Activated CD4-positive, alpha-beta T cell treated with anti-CD3 and anti-CD28 coated beads, Interleukin-2, amount 50 U/mL, for 24 hours (primary cell): ENCODE results near the gene AGO3.
A peak's percentile ranks its signal among the peaks of the same experiment; 100 is the strongest.
"Not testable (repeated sequence)": the region's sequence is repeated elsewhere in the genome, so short reads cannot be mapped to it uniquely, and the experiment has no call there.

ENCODE experiments used
- DNase-seq, 2 donors: peaks; one replicate each; pipeline ENCODE4 v3.0.0-alpha.2; 2020; ENCODE audit warnings: low read depth in 1 of 2, low spot score in 1 of 2

The AGO3 gene

DNA sequence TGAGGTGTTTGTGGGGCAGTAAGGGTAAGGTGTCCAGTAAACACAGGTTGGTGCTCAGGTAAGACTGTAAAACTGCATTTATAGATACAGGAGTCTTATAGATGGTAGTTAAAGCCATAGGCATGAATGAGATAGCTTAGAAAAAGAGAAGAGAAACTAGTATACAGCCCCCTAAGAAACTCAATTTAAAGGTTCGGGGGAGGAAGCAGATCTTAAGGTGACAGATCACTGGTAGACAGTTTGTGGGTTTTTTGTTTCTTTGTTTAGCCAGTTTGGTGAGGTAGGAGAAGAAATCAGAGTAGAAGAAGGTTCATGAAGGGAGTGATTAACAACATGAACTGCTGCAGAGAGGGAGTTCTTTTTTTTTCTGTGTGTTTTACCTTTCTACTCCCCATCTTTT is 6.1 kb upstream of the AGO3 start:
- no peak for DNase-seq

DNA sequence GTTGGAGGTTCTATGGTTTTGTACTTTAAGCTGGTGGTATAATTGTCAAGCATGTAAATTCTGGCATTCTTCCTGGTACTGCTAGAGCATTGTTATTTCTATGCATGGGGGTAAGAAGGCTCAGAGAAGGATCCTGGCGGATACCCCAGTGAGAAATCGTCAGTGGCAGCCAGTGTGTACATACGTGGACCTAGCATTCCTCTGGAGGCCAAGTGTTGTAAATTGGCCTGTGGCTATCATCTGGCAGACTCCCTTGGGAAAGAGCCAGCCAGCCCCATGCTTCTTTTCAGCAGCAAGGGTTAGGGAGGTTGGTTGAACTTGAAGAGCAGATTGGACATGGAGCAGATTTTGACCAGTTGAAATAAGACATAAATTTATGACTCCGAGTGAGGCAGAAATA is 5.2 kb upstream of the AGO3 start:
- no peak for DNase-seq

DNA sequence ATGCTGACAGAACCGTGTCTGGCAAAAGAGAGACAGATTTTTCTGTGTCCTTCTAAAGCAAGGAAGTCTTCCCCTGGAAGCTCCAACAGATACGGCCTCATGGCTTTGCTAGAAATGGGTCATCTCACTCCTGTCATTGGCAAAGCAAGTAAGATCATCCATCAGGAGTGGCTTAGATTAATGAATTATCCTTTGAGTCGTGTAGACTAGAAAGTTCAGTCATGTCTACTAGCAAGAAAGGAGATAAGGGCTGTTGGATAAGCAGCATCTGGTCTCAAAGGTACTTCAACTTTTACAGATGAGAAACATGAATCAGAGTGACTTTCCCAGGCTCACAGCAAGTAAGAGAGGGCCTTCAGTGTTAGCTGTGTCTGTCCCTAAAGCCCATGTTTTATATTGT is 3.4 kb upstream of the AGO3 start:
- no peak for DNase-seq

DNA sequence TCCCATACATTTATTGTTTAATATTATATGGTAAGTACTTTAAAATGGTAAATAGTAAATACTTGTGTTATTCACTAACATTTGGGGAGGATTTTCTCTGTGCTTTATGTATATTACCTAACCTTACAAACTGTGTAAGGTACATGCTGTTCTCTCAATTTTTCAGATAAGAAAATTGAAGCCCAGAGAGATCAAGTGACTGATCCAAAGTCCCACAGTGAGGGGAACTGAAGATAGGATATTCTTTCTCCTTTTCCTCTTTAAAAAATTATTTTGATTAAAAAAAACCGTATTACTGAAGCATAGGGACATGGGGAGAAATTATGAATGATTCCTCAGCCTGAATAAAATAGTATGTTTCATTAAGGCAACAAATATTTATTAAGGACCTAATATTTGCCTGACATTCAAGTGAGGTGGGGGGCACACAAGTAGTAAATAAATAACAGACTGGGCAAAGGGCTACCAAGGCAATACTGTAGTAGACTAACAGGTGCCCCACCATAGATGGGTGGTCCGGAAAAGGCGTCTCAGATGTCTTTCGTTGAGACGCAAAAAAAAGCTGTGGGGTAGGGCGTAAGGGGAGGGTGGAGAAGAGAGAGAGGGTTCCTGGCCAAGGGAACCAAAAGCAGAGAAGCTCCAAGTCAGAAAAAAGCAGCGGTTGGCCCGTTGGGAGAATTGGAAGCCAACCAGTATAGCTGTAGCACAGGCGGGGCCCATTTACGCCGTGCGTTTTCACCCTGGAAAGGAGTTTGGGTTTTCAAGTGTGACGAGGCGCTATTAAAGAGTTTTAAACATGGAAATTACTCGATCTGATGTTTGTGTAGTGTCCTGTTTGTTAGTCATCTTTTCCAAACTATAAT is 944 bp upstream of the AGO3 start:
- peak; percentile 7 to 29 for DNase-seq

DNA sequence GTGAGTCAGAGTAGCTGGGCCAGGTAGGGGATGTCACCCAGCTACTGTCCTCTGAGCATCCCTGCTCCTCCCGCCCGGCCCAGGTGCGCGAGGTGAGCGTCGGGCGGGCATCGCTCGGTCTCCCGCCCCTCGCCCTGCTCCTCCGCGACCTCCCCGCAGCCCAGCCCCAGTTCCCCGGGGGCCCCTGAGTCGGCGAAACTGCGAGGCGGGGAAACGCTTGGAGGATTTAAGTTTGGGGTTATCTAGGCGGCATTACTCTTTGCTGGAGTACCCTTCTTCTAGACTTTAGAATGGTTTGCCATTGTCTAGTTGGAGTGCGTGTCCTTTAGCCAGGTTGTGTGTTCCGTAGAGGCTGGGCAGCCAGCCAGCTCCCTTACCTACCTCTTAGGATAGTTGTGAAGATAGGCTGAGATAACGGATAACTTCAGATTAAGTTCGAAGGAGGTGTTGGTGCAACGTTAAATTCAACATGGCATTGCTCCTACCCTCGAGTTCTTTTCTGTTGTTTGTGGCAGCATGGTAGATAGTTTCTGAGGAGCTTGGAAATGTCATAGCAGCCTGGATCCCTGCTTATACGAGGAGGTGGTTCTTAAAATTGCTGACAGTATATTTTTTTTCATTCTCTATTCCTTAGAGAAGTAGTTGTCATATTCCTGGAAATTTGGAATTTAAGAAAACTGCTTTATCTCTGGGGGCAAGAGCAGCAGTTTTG is 697 bp downstream of the AGO3 start:
- no peak for DNase-seq

DNA sequence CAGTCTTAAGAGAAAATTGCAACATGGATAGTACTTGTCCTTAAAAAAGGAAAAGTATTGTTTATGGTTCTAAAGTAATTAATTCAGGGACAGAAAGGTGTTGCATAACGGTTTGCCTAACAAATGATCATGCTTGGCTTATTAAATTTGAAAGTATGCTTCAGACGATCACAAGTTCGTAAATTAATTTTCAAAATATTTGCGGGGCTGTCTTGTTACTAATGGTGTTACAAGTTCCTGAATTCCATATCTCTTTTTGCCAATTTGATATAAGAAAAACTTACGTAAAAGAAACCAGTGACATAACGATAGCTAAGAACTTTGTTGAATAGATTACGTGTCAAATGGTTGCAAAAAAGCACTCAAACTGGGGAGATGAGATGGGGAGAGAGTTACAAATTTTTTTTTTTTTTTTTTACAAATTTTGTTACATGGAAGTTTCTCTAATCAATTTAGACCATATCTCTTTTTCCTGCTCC is 1.3 kb downstream of the AGO3 start:
- DNase-seq = no peak

DNA sequence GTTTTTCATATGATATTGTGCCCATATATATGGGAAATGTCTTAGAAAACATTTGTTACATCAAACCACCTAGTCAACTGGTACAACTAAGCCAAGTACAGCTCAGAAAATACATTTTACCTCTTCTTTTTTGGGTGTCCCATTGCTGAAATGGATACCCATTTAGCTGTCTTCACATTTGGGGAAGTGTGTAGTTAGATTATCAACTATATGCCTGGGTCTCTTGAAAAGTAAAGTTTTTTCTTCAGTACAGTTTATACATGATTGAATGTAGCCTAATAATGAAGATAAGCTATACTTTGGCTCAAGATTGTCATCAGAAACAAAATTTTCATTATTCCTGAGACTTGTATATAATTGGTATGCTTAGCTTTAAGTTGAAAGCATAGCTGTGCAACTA is 2.0 kb downstream of the AGO3 start:
- DNase-seq = no peak

DNA sequence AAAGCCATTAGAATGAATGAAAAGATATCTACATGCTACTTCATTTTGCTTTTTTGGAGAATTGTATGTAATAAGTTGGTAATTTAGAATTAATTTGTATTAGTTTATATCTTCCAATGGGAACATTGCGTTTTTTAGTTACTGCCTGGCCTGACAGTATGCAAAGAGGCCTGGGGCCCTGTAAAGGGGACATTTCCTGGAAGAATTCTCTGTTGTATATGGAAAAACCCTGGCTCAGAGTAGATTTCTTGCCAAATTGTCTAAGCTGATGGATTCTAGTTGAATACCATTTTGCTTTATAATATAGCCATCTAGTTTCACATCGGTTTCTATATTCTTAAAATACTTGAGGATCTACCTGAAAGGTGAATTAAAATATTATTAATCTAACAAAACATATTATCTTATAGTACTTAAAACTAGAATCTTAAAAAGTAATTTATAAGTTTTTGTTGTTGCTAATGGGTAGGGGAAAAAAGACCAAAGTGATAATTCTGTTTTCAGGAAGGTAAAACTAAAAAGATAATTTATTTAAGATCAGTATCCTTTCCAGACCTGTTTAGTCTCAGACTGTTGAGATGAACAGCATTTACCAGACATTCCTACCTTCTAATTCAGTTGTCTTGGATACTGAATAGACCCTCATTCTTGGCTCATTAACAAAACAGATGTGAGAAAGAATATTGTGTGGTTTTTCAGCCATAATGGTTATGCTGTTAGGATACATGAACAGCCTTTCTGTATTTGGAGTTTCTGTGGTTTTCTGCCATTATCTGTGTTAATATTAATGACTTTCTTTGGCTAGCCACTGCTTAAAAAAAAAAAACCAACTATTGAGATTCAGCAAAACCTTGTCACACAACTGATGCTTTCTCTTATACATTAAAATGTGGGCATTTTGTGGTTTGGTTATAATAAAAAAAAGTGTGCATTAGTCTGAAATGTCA is 4.8 kb downstream of the AGO3 start:
- no peak for DNase-seq

DNA sequence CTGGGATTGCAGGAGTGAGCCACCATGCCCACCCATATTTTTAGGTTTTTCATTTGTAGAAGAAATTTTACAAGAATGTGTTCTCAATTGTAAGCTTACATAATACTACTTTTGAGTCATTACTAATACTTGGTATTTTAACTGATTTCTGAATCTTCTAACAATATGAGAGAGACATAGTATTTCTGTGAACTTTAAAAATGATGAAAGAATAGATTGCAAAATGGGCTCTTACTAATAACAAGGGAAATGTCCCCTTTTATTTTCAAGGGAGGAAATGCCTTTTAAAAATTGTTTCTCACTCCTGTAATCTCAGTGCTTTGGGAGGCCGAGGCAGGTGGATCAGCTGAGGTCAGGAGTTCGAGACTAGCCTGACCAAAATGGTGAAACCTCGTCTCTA is 5.9 kb downstream of the AGO3 start:
- DNase-seq = no peak

DNA sequence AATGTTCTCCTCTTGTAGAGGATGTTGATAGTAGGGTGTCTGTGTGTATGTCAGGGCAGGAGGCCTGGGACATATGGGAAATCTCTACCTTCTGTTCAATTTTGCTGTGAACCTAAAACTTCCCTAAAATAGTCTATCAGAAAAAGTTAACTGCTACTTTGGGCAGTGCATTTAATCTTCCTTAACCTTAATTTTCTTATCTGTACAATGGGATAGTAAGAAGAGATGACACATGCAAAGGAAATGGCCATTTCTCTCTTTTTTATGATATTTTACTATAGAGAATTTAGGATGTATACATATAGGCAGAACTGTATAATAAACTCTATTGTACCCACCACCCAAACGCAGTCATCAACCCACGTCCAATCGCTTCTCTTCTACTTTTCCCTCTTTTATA is 8.6 kb downstream of the AGO3 start:
- DNase-seq = no peak

DNA sequence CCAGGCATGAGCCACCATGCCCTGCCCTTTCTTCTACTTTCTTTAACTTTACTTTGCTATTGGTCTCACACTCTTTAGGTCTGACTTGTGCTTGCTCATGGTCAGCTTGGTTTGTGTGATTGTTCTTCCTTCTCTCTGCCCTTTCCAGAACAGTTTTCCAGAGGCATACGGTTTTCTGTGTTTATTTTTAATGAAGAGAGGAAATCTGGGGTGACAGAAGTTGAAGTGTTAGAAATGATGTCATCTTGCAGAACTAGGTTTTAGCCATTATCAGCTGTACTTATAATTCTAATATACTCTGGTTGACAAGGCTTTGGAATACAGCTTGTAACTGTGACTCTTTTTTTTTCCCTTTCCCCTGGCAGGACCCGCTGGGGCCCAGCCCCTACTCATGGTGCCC is 14.4 kb downstream of the AGO3 start:
- DNase-seq = no peak

DNA sequence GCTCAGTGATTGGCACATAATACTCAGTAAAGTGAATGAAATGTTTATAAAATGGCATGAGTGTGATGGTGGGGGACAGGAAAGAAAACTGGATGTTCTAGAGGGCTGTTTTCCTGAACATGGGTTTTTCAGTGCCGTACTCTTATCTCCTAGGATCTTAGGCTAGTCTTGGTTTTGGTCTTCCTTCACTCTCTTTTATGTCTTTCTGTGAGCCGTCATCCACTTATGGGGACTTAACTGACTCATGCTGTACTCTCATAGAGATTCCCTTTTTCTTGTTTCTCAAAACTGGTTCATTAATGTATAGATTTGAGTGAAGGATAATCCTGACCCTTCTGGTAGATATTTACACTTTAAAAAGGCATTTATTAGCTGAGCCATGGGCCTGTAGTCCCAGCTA is 16.6 kb downstream of the AGO3 start:
- DNase-seq = no peak

DNA sequence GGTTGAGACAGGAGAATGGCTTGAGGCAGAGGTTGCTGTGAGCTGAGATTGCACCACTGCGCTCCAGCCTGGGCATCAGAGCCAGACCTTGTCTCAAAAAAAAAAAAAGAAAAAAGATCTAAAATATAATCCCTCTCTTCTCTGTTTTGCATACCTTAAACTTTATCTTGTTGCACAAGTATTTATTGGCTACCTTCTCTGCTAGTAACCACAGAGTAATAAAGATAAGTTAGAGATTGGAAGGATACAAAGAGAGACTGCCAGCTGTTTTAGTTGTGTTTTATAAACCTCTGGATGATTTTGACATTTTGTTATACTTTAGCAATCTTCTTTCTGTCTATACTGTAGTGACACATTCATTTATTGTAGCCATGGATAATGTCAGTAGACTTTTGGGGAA is 27.7 kb downstream of the AGO3 start:
- no peak for DNase-seq

DNA sequence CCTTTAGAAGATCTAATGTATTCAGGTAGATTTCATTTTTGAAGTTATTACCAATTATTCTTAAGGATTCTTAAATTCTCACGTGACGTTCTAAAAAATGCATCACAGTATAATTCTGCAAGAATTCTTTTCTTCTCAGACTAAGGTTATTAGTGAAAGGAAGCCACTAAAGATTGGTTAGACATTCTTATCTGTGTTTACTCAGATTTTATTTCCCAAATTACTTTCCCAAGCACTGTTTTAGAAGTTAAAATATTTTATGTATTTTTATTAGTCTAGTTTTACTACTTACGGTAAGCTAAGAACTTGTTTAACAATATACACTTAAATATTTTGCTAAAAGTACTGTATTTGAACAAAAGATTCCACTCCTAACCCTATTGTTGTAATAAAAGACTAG is 28.4 kb downstream of the AGO3 start:
- DNase-seq = no peak

DNA sequence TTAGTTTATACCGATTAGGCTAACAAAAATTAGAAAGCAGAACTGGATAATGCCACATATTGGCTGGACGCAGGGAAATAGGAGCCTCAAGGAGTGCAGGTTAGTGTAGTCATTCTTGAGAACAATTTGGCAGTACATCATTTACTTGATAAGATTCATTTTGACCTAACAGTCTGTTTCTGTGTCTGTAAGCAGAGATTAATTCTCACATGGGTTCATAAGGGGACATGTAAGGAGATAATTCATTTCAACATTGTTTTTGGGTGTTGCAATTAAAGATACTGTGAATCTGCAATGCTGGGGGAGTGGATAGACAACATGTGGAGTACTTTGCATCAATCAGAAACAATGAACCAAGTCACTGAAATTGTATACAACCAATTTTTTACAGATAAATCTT is 32.0 kb downstream of the AGO3 start:
- no peak for DNase-seq

DNA sequence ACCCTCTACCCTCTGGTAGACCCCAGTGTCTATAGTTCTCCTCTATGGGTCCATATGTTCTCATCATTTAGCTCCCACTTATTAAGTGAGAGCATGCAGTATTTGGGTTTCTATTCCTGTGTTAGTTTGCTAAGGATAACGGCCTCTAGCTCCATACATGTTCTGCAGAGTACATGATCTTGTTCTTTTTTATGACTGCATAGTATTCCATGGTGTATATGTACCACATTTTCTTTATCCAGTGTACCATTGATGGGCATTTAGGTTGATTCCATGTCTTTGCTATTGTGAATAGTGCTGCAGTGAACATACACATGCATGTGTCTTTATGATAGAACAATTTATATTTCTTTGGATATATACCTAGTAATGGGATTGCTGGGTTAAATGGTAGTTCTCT is 33.4 kb downstream of the AGO3 start:
- DNase-seq = not testable (repeated sequence)

DNA sequence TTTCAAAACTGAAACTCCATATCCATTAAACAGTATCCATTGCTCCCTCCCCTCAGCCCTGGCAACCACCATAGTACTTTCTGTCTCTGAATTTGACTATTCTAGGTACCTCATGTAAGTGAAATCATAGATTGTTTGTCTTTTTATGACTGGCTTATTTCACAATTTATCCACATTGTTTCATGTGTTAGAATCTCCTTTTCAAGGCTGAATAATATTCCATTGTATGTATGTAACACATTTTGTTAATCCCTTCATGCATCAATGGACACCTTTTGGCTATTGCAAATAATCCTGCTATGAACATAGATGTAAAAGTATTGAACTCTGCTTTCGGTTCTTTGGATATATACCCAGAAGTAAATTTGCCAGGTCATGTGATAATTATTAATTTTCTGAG is 37.5 kb downstream of the AGO3 start:
- no peak for DNase-seq

DNA sequence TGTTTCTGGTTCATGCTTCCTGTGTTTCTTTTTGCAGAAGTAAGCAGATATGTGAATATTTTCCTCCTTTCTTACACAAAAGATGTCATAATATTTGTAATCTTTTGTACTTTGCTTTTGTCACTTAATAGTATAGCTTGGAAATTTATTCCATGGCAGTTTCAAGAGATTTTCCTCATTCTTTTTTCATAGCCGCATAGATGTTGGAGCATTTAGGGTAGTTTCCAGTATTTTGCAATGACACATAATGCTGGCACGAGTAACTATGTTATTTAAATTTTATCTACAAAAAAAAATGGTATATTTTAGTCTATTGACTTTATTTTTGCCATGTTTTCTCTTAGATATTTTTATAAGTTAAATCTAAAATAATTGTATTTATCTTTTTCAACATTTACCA is 40.7 kb downstream of the AGO3 start:
- no peak for DNase-seq

DNA sequence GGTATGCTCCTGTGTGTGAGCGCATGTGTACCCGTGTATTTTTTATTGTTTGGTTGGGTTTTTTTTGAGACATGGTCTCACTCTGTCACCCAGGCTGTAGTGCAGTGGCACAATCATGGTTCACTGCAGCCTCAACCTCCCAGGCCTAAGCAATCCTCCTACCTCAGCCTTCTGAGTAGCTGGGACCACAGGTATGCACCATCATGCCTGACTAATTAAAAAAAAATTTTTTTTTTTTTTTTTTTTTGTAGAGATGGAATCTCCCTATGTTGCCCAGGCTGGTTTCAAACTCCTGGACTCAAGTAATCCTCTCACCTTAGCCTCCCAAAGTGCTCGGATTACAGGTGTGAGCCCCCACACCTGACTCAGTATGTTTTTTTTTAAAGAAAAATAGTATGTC is 41.7 kb downstream of the AGO3 start:
- not testable (repeated sequence) for DNase-seq

DNA sequence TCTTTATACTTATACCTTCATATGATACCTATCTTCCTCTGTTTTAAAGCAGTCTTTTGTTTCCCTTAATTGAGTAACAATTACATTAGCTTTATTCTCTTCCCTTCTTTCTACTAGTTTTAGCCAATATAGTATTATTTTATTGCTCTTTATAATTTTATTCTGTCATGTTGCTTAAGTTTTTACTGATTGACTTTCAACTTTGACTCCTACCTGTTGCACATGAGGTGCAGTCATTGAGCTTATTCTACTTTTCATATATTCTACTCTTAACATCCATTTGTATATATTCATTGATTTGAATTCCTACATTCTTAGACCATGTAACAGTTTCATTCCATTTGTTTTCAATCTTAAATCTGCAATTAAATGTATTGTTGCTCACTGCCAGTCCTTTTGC is 49.2 kb downstream of the AGO3 start:
- DNase-seq = no peak

DNA sequence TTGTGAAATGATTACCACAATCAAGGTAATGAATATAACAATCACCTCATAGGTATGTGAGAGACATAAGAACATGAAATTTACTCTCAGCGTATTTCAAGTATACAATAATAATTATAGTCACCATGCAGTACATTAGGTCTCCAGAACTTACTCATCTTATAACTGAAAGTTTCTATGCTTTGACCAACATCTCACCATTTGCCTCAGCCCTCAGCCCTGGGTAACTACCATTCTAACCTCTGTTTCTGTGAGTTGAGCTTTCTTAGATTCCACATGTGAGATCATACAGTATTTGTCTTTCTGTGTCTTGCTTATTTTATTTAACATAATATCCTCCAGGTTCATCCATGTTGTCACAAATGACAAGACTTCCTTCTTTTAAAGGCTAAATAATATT is 57.3 kb downstream of the AGO3 start:
- no peak for DNase-seq
